GM12878 (cell line): ENCODE results near the gene RSPRY1. TPM values are rescaled to one million over a fixed set of nuclear protein-coding genes. Genes with fewer than 3 reads are reported as not detected.
A peak's percentile ranks its signal among the peaks of the same experiment; 100 is the strongest.

ENCODE experiments used
- ATF7 ChIP-seq: fragments of 450-650 bp; IDR thresholded peaks from 2 replicates; pipeline ENCODE4 v1.6.1; 2016; ENCODE audit warnings: low read depth, mild to moderate bottlenecking
- BRCA1 ChIP-seq: IDR thresholded peaks from 2 replicates; pipeline ENCODE4 v1.6.1; 2011; ENCODE audit warnings: low read depth, low read length, improper control_type of control experiment
- DPF2 ChIP-seq: fragments of 450-650 bp; IDR thresholded peaks from 2 replicates; pipeline ENCODE4 v1.6.1; 2017; ENCODE audit warnings: mild to moderate bottlenecking
- EGR1 ChIP-seq, 2 experiments: IDR thresholded peaks; 1 replicate in 1 of 2; 2 replicates in 1 of 2; pipeline ENCODE4 v1.6.1; 2011 to 2012; ENCODE audit warnings: low read depth in 2 of 2, low read length in 2 of 2, borderline replicate concordance in 1 of 2, mild to moderate bottlenecking in 1 of 2, moderate library complexity in 1 of 2
- FOS ChIP-seq: IDR thresholded peaks from 3 replicates; pipeline ENCODE4 v1.6.1; 2011; ENCODE audit warnings: borderline replicate concordance; ENCODE audit not compliant: insufficient read length; ENCODE audit errors: extremely low read depth
- FOXM1 ChIP-seq: IDR thresholded peaks from 2 replicates; pipeline ENCODE4 v1.6.1; 2012; ENCODE audit warnings: low read depth, mild to moderate bottlenecking, inconsistent platforms, low read length, moderate library complexity
- GABPA ChIP-seq: IDR thresholded peaks from 2 replicates; pipeline ENCODE4 v1.6.1; 2014; ENCODE audit warnings: antibody characterized with exemption, low read depth, mild to moderate bottlenecking, inconsistent platforms
- GATAD2B ChIP-seq: fragments of 450-650 bp; conservative IDR thresholded peaks from 2 replicates; pipeline ENCODE4 v1.6.1; 2017; ENCODE audit warnings: low read depth, mild to moderate bottlenecking, moderate library complexity
- HDAC2 ChIP-seq: fragments of 200-600 bp; sonication (generic); IDR thresholded peaks from 2 replicates; pipeline ENCODE4 v1.6.1; 2017
- HDGF ChIP-seq: fragments of 450-650 bp; IDR thresholded peaks from 2 replicates; pipeline ENCODE4 v1.6.1; 2016; ENCODE audit warnings: antibody characterized with exemption
- JUND ChIP-seq: IDR thresholded peaks from 2 replicates; pipeline ENCODE4 v1.6.1; 2012; ENCODE audit warnings: low read depth, mild to moderate bottlenecking, low read length, improper control_type of control experiment, moderate library complexity
- MEF2A ChIP-seq: IDR thresholded peaks from 2 replicates; pipeline ENCODE4 v1.6.1; 2011; ENCODE audit warnings: low read depth, mild to moderate bottlenecking, low read length, moderate library complexity; ENCODE audit not compliant: insufficient read depth
- MYB ChIP-seq: fragments of 150-350 bp; IDR thresholded peaks from 2 replicates; pipeline ENCODE4 v1.6.1; 2014; ENCODE audit warnings: mild to moderate bottlenecking, low read depth, low read length, borderline replicate concordance
- NFIC ChIP-seq: IDR thresholded peaks from 2 replicates; pipeline ENCODE4 v1.6.1; 2012; ENCODE audit warnings: low read depth, mild to moderate bottlenecking, inconsistent platforms, low read length, moderate library complexity
- NFYA ChIP-seq: IDR thresholded peaks from 2 replicates; pipeline ENCODE4 v1.6.1; 2011; ENCODE audit warnings: low read depth, mild to moderate bottlenecking, low read length, improper control_type of control experiment, borderline replicate concordance
- NR2C2 ChIP-seq: IDR thresholded peaks from 2 replicates; pipeline ENCODE4 v1.6.1; 2011; ENCODE audit warnings: borderline replicate concordance, low read depth; ENCODE audit not compliant: control insufficient read depth, insufficient read length
- RAD51 ChIP-seq: fragments of 450-650 bp; IDR thresholded peaks from 2 replicates; pipeline ENCODE4 v1.6.1; 2016; ENCODE audit warnings: moderate library complexity, mild to moderate bottlenecking, inconsistent platforms
- RCOR1 ChIP-seq: conservative IDR thresholded peaks from 2 replicates; pipeline ENCODE4 v1.6.1; 2012; ENCODE audit warnings: low read depth, low read length, improper control_type of control experiment
- RUNX3 ChIP-seq: IDR thresholded peaks from 2 replicates; pipeline ENCODE4 v1.6.1; 2012; ENCODE audit warnings: low read length, inconsistent platforms
- TAF1 ChIP-seq: IDR thresholded peaks from 2 replicates; pipeline ENCODE4 v1.6.1; 2011; ENCODE audit warnings: mild to moderate bottlenecking, low read depth, low read length, borderline replicate concordance
- TCF12 ChIP-seq: IDR thresholded peaks from 2 replicates; pipeline ENCODE4 v1.6.1; 2011; ENCODE audit warnings: low read depth, mild to moderate bottlenecking, low read length
- polyA plus RNA-seq, 11 experiments: library from polyadenylated mRNA; depleted of rRNA in 4 of 11; unstranded in 6 of 11; stranded (reverse) in 5 of 11; fragments of >200 nt; fragmentation: Nextera tagmentation in 4 of 11; fragmentation: Illumina TruSeq in 1 of 11; extraction: Ambion mirVana in 4 of 11; extraction: Trizol in 1 of 11; gene quantifications; 1 replicate in 1 of 11; 2 replicates in 10 of 11; pipeline versions ENCODE4 v1.2.1 to v1.2.3, GENCODE V29; 2011 to 2016; ENCODE audit warnings: inconsistent platforms in 2 of 11, missing spikeins in 2 of 11, low read depth in 1 of 11
- total RNA-seq, 4 experiments: library from RNA; depleted of rRNA in 3 of 4; stranded (reverse); fragments of >200 nt in 3 of 4; fragmentation: Illumina TruSeq in 1 of 4; extraction: Trizol in 1 of 4; gene quantifications; 2 replicates each; pipeline versions ENCODE4 v1.2.1 to v1.2.3, GENCODE V29; 2013 to 2021
- TF ChIP-seq, protein P1 (sequence below): fragments of 450-650 bp; IDR thresholded peaks from 2 replicates; pipeline ENCODE4 v1.6.1; 2016; ENCODE audit warnings: mild to moderate bottlenecking, moderate library complexity, borderline replicate concordance
- TF ChIP-seq, protein P2 (sequence below): fragments of 450-650 bp; IDR thresholded peaks from 2 replicates; pipeline ENCODE4 v1.6.1; 2017; ENCODE audit warnings: antibody characterized with exemption, mild to moderate bottlenecking, moderate library complexity
- TF ChIP-seq, protein P3 (sequence below): IDR thresholded peaks from 2 replicates; pipeline ENCODE4 v1.6.1; 2012; ENCODE audit warnings: low read depth, low read length, improper control_type of control experiment

Gene RSPRY1
- total and polyA plus RNA-seq, 10 of the 15 experiments (the other 5 are each of a cell fraction or from before 2014, with no cell fraction given), result 18.5 to 57.0 (median 41.2) TPM

DNA sequence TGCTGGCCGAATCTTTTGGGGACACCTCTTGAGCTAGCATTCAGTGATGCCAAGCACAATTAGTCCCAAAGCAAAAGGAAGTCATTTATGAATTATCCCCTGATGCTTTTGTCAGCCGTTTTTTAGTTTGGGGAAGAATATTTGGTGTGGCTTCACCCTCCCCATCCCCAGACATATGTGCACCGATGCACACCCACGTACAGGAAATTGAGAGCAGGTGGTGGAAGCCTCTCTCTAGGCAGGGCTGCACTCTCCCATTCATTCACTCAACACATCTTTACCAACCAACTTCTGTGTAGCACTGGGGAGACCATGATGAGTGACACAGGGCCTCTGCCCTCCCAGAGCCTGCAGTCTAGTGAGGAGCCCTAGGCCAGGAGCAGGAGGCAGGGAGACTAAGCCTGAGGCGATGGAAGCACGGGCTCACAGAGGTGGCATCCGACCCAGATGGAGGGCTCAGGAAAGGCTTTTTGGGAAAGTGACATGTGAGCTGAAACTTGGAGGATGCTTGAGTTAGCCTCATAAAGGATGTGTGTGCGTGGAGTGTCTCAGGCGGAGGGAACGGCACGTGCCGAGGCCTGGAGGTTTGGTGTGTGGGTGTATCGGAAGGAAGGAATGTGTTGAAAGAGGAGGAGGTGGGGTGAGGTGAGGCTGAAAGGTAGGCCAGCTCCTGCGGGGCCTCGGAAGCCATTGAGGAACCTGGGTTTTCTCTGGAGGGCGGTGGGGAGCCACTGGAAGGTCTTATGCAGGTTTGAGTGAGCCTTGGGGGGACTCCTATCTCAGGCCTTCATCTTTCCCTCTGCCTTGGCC lies 44.1 kb upstream of the RSPRY1 start (continued):
- TF ChIP-seq HDGF, result no peak
- no peak for TF ChIP-seq MEF2A
- no peak for TF ChIP-seq HDAC2
- TF ChIP-seq, protein P1, sequence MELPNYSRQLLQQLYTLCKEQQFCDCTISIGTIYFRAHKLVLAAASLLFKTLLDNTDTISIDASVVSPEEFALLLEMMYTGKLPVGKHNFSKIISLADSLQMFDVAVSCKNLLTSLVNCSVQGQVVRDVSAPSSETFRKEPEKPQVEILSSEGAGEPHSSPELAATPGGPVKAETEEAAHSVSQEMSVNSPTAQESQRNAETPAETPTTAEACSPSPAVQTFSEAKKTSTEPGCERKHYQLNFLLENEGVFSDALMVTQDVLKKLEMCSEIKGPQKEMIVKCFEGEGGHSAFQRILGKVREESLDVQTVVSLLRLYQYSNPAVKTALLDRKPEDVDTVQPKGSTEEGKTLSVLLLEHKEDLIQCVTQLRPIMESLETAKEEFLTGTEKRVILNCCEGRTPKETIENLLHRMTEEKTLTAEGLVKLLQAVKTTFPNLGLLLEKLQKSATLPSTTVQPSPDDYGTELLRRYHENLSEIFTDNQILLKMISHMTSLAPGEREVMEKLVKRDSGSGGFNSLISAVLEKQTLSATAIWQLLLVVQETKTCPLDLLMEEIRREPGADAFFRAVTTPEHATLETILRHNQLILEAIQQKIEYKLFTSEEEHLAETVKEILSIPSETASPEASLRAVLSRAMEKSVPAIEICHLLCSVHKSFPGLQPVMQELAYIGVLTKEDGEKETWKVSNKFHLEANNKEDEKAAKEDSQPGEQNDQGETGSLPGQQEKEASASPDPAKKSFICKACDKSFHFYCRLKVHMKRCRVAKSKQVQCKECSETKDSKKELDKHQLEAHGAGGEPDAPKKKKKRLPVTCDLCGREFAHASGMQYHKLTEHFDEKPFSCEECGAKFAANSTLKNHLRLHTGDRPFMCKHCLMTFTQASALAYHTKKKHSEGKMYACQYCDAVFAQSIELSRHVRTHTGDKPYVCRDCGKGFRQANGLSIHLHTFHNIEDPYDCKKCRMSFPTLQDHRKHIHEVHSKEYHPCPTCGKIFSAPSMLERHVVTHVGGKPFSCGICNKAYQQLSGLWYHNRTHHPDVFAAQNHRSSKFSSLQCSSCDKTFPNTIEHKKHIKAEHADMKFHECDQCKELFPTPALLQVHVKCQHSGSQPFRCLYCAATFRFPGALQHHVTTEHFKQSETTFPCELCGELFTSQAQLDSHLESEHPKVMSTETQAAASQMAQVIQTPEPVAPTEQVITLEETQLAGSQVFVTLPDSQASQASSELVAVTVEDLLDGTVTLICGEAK, result no peak
- no peak for TF ChIP-seq MYB
- TF ChIP-seq JUND, result no peak
- TF ChIP-seq DPF2, result no peak
- TF ChIP-seq BRCA1, result no peak
- TF ChIP-seq GABPA, result no peak
- no peak for TF ChIP-seq NFYA
- no peak for TF ChIP-seq TAF1
- TF ChIP-seq GATAD2B, result no peak
- TF ChIP-seq FOXM1, result no peak
- no peak for TF ChIP-seq NR2C2
- TF ChIP-seq, protein P2, sequence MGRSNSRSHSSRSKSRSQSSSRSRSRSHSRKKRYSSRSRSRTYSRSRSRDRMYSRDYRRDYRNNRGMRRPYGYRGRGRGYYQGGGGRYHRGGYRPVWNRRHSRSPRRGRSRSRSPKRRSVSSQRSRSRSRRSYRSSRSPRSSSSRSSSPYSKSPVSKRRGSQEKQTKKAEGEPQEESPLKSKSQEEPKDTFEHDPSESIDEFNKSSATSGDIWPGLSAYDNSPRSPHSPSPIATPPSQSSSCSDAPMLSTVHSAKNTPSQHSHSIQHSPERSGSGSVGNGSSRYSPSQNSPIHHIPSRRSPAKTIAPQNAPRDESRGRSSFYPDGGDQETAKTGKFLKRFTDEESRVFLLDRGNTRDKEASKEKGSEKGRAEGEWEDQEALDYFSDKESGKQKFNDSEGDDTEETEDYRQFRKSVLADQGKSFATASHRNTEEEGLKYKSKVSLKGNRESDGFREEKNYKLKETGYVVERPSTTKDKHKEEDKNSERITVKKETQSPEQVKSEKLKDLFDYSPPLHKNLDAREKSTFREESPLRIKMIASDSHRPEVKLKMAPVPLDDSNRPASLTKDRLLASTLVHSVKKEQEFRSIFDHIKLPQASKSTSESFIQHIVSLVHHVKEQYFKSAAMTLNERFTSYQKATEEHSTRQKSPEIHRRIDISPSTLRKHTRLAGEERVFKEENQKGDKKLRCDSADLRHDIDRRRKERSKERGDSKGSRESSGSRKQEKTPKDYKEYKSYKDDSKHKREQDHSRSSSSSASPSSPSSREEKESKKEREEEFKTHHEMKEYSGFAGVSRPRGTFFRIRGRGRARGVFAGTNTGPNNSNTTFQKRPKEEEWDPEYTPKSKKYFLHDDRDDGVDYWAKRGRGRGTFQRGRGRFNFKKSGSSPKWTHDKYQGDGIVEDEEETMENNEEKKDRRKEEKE, result no peak
- peak; percentile 73 for TF ChIP-seq TCF12
- TF ChIP-seq, protein P3, sequence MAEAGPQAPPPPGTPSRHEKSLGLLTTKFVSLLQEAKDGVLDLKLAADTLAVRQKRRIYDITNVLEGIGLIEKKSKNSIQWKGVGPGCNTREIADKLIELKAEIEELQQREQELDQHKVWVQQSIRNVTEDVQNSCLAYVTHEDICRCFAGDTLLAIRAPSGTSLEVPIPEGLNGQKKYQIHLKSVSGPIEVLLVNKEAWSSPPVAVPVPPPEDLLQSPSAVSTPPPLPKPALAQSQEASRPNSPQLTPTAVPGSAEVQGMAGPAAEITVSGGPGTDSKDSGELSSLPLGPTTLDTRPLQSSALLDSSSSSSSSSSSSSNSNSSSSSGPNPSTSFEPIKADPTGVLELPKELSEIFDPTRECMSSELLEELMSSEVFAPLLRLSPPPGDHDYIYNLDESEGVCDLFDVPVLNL, result no peak
- peak in 1 of 2 experiments; percentile 76; a peak in 2 of 3 replicates for TF ChIP-seq EGR1 (IDR thresholded peaks at IDR 0.05; ENCODE audit: borderline replicate concordance in 1 of 2, low read depth in 2 of 2, low read length in 2 of 2)
- TF ChIP-seq RCOR1, result no peak
- peak; percentile 21; the same call in 1 of the 2 replicates for TF ChIP-seq RUNX3
- no peak for TF ChIP-seq RAD51
- TF ChIP-seq ATF7, result no peak
- TF ChIP-seq NFIC, result no peak
- no peak for TF ChIP-seq FOS
